Islet precursor cell (in vitro differentiated cells): ENCODE measurements around the gene CTNNA3.

ENCODE experiments used
- DNase-seq: peaks from one replicate; pipeline ENCODE4 v3.0.0-alpha.2; 2018

Gene CTNNA3

DNA sequence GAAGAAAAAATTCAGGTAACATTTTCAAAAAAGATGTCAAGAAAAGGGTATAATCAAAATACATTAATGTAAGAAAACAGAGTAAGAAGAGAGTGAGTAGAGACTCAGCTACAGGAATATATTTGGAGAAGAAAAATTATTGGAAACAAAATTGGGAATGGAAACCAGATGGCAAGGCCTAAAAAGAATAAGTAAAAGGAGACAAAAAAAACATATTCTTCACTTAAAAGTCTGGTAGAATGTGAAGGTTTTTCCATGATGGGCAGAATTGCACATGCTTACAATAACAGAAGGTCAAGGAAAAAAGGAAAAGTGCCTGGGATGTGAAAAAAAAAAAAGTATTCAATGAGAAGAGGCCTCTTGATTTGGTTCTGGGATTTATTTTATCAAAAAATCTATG is 1832.0 kb downstream of the CTNNA3 start:
- no peak for DNase-seq
